Thoracic aorta (tissue), 2 donors: ENCODE measurements around the gene KCNJ6. TPM values are rescaled to one million over a fixed set of nuclear protein-coding genes. Genes with fewer than 3 reads are reported as not detected.

Experiments used
- ATAC-seq: fragments of 150-250 bp; one replicate; pipeline ENCODE4 v1.8.0; 2017; ENCODE audit warnings: low read depth; ENCODE audit not compliant: insufficient number of reproducible peaks, low FRiP score
- DNase-seq: peaks from one replicate; pipeline ENCODE4 v3.0.0-alpha.2; 2020; ENCODE audit warnings: low spot score
- H3K27ac ChIP-seq, 2 donors: fragments of 200-600 bp; sonication (generic); 1 replicate in 1 of 2; 2 replicates in 1 of 2; pipeline ENCODE4 v1.5.1; 2016; ENCODE audit warnings: mild to moderate bottlenecking in 2 of 2, moderate library complexity in 2 of 2
- H3K27me3 ChIP-seq: fragments of 200-600 bp; sonication (generic); replicated peaks from 2 replicates; pipeline ENCODE4 v1.6.0; 2016; ENCODE audit warnings: mild to moderate bottlenecking; ENCODE audit not compliant: insufficient read depth
- H3K36me3 ChIP-seq: fragments of 200-600 bp; sonication (generic); one replicate; pipeline ENCODE4 v1.5.1; 2016
- H3K4me1 ChIP-seq, 2 donors: fragments of 200-600 bp; sonication (generic); 1 replicate in 1 of 2; 2 replicates in 1 of 2; pipeline versions ENCODE4 v1.5.1 to v1.6.0; 2016; ENCODE audit warnings: low read depth in 2 of 2, mild to moderate bottlenecking in 1 of 2; ENCODE audit not compliant: control insufficient read depth in 1 of 2
- H3K4me3 ChIP-seq: fragments of 200-600 bp; sonication (generic); 2 replicates; pipeline ENCODE4 v1.5.1; 2016; ENCODE audit warnings: mild to moderate bottlenecking
- H3K9me3 ChIP-seq: fragments of 200-600 bp; sonication (generic); 2 replicates; pipeline ENCODE4 v1.5.1; 2016
- total RNA-seq, 2 donors: library from RNA; depleted of rRNA; stranded (reverse); fragments of >200 nt; gene quantifications; one replicate each; pipeline versions ENCODE4 v1.1.0 to v1.2.3, GENCODE V29; 2016
- TF ChIP-seq, protein P1 (sequence below): fragments of 200-600 bp; sonication (generic); IDR thresholded peaks from one replicate; pipeline ENCODE4 v1.5.1; 2019; ENCODE audit warnings: antibody characterized with exemption

Gene KCNJ6
- total RNA-seq, 2 donors from 2014 or later, result not detected

DNA sequence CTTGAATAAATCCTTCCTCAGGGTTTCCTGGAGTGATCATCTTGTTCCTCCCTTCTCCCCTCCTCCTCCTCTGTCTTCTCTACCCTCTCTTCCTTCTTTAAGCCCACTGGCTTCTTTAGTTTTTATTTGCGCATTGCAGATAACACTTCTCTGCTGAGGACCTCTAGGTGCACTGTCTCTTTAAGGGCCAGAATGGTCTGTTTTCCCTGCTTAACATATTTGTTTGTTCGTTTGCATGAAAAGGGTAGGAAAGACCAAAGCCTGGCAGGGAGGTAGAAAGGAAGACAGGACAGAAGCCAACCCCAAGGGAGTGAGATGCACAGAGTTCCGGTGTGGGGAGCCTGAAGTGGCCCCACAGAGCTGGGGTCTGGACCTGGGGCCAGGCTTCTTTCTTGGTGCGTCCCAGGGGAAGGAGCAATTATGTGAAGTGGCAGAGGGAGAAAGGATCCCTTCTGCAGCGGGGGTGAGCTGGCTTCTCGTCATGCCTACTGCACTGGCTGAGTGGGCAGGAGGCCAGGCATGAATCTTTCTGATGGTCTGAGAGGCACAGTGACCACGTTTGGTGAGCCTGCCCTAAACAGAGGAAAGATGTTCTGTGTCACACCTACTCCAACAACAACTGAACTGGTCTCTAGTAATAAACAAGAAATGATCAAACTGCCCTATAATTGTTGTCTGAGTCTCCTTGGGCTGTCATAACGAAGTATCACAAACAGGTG, 232.7 kb downstream of the KCNJ6 start:
- H3K9me3 ChIP-seq, result no peaks in the 10 kb centered on the region
- ATAC-seq (no peak), DNase-seq (no peak)
- TF ChIP-seq, protein P1, sequence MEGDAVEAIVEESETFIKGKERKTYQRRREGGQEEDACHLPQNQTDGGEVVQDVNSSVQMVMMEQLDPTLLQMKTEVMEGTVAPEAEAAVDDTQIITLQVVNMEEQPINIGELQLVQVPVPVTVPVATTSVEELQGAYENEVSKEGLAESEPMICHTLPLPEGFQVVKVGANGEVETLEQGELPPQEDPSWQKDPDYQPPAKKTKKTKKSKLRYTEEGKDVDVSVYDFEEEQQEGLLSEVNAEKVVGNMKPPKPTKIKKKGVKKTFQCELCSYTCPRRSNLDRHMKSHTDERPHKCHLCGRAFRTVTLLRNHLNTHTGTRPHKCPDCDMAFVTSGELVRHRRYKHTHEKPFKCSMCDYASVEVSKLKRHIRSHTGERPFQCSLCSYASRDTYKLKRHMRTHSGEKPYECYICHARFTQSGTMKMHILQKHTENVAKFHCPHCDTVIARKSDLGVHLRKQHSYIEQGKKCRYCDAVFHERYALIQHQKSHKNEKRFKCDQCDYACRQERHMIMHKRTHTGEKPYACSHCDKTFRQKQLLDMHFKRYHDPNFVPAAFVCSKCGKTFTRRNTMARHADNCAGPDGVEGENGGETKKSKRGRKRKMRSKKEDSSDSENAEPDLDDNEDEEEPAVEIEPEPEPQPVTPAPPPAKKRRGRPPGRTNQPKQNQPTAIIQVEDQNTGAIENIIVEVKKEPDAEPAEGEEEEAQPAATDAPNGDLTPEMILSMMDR, result no peak
- H3K27ac ChIP-seq, result no peak overlapping the region
- H3K27me3 ChIP-seq, result no peaks in the 10 kb centered on the region
- no peak overlapping the region for H3K4me3 ChIP-seq
- peaks cover 4 to 13% of the 10 kb centered on the region in 2 donors for H3K4me1 ChIP-seq
- H3K36me3 ChIP-seq, result no peaks in the 10 kb centered on the region

DNA sequence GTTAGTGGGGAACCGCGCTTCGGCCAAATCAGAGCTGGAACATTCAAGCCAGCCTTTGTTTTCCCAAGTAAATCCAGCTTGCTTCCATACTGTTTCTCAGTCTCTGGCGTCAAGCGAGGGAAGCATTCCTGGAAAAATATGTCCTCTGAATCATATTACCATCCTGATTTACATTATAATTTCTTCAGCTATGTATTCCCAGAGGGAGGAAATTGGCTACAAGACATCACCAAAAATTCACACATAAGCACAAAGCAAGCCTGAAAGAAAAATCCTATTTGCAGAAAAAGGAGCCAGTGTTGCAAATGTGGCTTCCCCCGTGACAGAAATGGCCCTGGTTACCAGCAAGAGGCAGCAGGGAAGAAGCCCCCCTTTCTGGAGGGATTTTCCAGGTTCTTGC, 233.3 kb downstream of the KCNJ6 start:
- H3K4me1 ChIP-seq, result peaks cover 4 to 13% of the 10 kb centered on the region in 2 donors
- no peaks in the 10 kb centered on the region for H3K9me3 ChIP-seq
- DNase-seq (no peak), ATAC-seq (no peak)
- TF ChIP-seq, protein P1, result no peak
- H3K27ac ChIP-seq, result no peak overlapping the region
- no peaks in the 10 kb centered on the region for H3K27me3 ChIP-seq
- no peak overlapping the region for H3K4me3 ChIP-seq
- no peaks in the 10 kb centered on the region for H3K36me3 ChIP-seq

DNA sequence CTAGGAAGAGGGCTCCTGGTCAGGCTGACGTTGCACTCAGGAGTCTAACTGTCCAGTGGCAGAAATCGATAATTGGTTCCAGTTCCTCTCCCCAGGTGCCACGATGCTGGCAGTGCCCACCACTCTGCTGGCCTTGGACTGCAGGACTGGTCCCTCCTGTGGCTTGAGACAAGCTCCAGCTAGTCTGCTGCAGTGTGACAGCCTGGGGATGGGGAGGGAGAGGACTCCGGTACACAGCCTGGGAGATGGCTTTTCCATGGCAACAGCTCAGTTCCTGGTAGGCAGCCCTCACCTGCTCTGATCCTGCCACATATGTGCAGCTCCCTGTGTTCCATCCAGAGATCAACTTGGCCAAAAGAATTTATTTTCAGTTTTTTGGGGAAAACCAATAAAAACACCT, 239.3 kb downstream of the KCNJ6 start:
- no peaks in the 10 kb centered on the region for H3K36me3 ChIP-seq

DNA sequence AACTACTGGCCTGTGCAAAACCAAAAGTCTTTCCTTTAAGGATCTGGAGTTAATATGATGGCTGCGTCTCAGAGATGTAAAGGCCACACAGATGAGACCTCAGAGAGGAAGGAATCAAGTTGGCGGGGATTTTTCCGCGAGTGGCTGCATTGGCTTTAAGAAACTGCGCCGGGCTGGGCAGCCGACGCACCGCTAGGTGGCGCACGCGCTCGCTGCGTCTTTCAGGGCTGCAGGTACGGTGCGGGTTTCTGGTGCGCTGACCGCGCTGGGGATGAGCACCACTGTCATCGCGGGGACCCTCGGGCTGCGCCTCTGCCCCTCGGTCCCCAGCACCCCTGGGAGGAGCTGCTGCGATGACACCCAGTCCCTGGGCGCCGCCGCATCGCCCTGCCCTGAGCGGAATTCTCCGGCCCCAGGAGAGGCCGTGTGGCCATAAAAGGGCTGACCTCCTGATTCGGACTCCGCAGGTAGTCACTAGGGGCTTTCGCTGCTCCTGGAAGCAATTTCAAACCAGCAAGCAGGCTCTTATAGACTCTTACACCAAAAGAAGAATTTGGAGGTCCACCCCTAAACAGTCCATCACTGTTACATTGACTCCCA, 241.0 kb downstream of the KCNJ6 start:
- ATAC-seq (no peak), DNase-seq (no peak)
- H3K4me3 ChIP-seq, result peak overlapping the region; percentile 64

More for the DNA sequence above, 239.3 kb downstream of the KCNJ6 start:
- DNase-seq (no peak), ATAC-seq (no peak)
- Histone ChIP-seq H3K4me3 (no peak overlapping the region), H3K9me3 (no peaks in the 10 kb centered on the region), H3K27ac (no peak overlapping the region), H3K27me3 (no peaks in the 10 kb centered on the region), H3K4me1 (peaks cover 0 to 7% of the 10 kb centered on the region in 2 donors)
- TF ChIP-seq, protein P1, result no peak

More for the DNA sequence above, 241.0 kb downstream of the KCNJ6 start:
- Histone ChIP-seq H3K27ac (no peak overlapping the region), H3K9me3 (no peaks in the 10 kb centered on the region), H3K4me1 (peaks cover 0 to 7% of the 10 kb centered on the region in 2 donors), H3K36me3 (no peaks in the 10 kb centered on the region), H3K27me3 (no peaks in the 10 kb centered on the region)
- TF ChIP-seq, protein P1, result peak; percentile 96
